HepG2 (cell line): ENCODE results near the gene YBX2. TPM values are rescaled to one million over a fixed set of nuclear protein-coding genes. Genes with fewer than 3 reads are reported as not detected.

ENCODE experiments used
- ATRX ChIP-seq: sonication (generic); formaldehyde crosslinking; IDR thresholded peaks from 2 replicates; pipeline ENCODE4 v1.4.0; 2020; ENCODE audit warnings: missing genetic modification reagents, borderline replicate concordance
- ETV5 ChIP-seq: IDR thresholded peaks from 2 replicates; pipeline ENCODE4 v1.6.1; 2018; ENCODE audit warnings: missing biosample characterization, missing genetic modification reagents, inconsistent platforms, borderline replicate concordance
- FLYWCH1 ChIP-seq: sonication (generic); formaldehyde crosslinking; IDR thresholded peaks from 2 replicates; pipeline ENCODE4 v1.8.1; 2023; ENCODE audit warnings: mild to moderate bottlenecking, missing genetic modification reagents
- HNRNPL ChIP-seq: fragments of 200-400 bp; formaldehyde crosslinking; IDR thresholded peaks from 2 replicates; pipeline ENCODE4 v1.6.1; 2017; ENCODE audit warnings: mild to moderate bottlenecking, low read depth, low read length
- MAZ ChIP-seq, 2 experiments: sonication (generic) in 1 of 2; formaldehyde crosslinking in 1 of 2; IDR thresholded peaks; 2 replicates each; pipeline versions ENCODE4 v1.5.0 to v1.6.1; 2012 to 2020; ENCODE audit warnings: low read depth in 2 of 2, mild to moderate bottlenecking in 2 of 2, borderline replicate concordance in 1 of 2, improper control_type of control experiment in 1 of 2, low read length in 1 of 2, missing genetic modification reagents in 1 of 2, moderate library complexity in 1 of 2
- MYC ChIP-seq: sonication (generic); formaldehyde crosslinking; IDR thresholded peaks from 2 replicates; pipeline ENCODE4 v1.9.0; 2021; ENCODE audit warnings: missing genetic modification reagents, borderline replicate concordance
- SALL2 ChIP-seq: sonication (generic); formaldehyde crosslinking; IDR thresholded peaks from 2 replicates; pipeline ENCODE4 v1.8.1; 2023; ENCODE audit warnings: mild to moderate bottlenecking, missing genetic modification reagents, inconsistent platforms
- SIN3B ChIP-seq: fragments of 150-350 bp; IDR thresholded peaks from 2 replicates; pipeline ENCODE4 v1.6.1; 2014; ENCODE audit warnings: low read length
- ZBTB20 ChIP-seq: sonication (generic); formaldehyde crosslinking; IDR thresholded peaks from 2 replicates; pipeline ENCODE4 v1.8.1; 2023; ENCODE audit warnings: missing genetic modification reagents, low read depth, mild to moderate bottlenecking, borderline replicate concordance
- ZBTB21 ChIP-seq: sonication (generic); formaldehyde crosslinking; IDR thresholded peaks from 2 replicates; pipeline ENCODE4 v1.4.0; 2020; ENCODE audit warnings: missing genetic modification reagents
- ZNF556 ChIP-seq: sonication (generic); formaldehyde crosslinking; IDR thresholded peaks from 2 replicates; pipeline ENCODE4 v1.4.0; 2020; ENCODE audit warnings: mild to moderate bottlenecking, missing genetic modification reagents, borderline replicate concordance
- polyA plus RNA-seq, 8 experiments: library from polyadenylated mRNA; depleted of rRNA in 3 of 8; stranded (reverse) in 7 of 8; unstranded in 1 of 8; fragments of >200 nt; fragmentation: Illumina TruSeq in 4 of 8; extraction: Trizol in 4 of 8; gene quantifications; 2 replicates each; pipeline versions ENCODE4 v1.2.1 to v1.2.3, GENCODE V29; 2011 to 2016; ENCODE audit warnings: low read depth in 4 of 8, missing spikeins in 1 of 8, mixed read lengths in 1 of 8; ENCODE audit not compliant: insufficient read depth in 1 of 8
- total RNA-seq, 5 experiments: library from RNA; depleted of rRNA; stranded (reverse); fragments of >200 nt; fragmentation: Illumina TruSeq; extraction: Trizol; gene quantifications; 2 replicates each; pipeline ENCODE4 v1.2.3, GENCODE V29; 2016; ENCODE audit warnings: low read depth in 1 of 5
- TF ChIP-seq, protein P1 (sequence below): sonication (generic); formaldehyde crosslinking; conservative IDR thresholded peaks from 2 replicates; pipeline ENCODE4 v1.4.0; 2020; ENCODE audit warnings: mild to moderate bottlenecking, missing genetic modification reagents, moderate library complexity
- TF ChIP-seq, protein P2 (sequence below): IDR thresholded peaks from 2 replicates; pipeline ENCODE4 v1.6.1; 2016; ENCODE audit warnings: mild to moderate bottlenecking, missing biosample characterization, missing genetic modification reagents
- TF ChIP-seq, protein P3 (sequence below): sonication (generic); formaldehyde crosslinking; IDR thresholded peaks from 2 replicates; pipeline ENCODE4 v1.5.1; 2020; ENCODE audit warnings: mild to moderate bottlenecking, missing genetic modification reagents, moderate library complexity
- TF ChIP-seq, protein P4 (sequence below): sonication (generic); formaldehyde crosslinking; IDR thresholded peaks from 2 replicates; pipeline ENCODE4 v1.4.0; 2020; ENCODE audit warnings: mild to moderate bottlenecking, low read depth, missing genetic modification reagents
- TF ChIP-seq, protein P5 (sequence below): sonication (generic); formaldehyde crosslinking; IDR thresholded peaks from 2 replicates; pipeline ENCODE4 v1.4.0; 2020; ENCODE audit warnings: missing genetic modification reagents

YBX2 gene
- total and polyA plus RNA-seq, 2 of the 13 experiments (the other 11 are each of a cell fraction or from before 2014, with no cell fraction given): 0.12 to 0.22 TPM

DNA sequence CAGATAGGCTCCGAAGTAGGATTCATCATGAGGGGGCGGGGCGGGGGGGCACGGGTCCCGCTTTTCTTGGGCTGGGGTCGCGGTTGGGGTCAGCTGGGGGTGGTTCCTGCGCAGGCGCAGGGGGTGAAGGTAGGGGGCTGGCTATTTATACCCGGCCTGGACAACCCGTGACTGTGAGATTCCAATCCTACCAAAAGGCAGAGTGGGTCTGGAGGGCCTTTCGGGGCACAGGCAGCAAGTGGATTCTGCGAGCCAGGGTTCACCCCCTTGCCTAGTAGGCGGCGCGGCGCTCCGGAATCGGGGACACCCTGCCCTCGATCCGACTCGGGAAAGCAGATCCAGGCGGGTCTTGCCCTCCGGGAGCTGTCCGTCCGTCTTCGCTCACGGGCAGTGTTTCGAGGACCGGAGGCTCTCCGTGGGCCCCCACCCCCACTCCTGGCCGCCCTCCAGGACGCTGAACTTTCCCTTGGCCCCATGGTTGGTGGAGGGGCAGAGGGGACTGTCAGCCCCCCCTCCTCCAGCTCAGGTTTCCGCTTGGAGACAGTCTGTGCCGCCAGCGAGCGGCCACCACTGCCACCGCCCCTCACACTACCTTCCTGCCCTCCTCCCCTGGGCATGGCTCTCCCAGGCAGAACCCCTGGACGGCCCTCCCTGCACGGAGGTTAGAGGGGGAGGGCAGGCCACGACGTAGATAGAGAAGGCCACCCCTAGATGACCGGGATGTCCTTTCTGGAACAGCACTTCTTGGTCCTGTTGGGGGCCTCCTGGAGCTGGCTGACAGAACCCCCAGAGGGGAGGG is 12.3 kb downstream of the YBX2 start (continued):
- TF ChIP-seq, protein P1, sequence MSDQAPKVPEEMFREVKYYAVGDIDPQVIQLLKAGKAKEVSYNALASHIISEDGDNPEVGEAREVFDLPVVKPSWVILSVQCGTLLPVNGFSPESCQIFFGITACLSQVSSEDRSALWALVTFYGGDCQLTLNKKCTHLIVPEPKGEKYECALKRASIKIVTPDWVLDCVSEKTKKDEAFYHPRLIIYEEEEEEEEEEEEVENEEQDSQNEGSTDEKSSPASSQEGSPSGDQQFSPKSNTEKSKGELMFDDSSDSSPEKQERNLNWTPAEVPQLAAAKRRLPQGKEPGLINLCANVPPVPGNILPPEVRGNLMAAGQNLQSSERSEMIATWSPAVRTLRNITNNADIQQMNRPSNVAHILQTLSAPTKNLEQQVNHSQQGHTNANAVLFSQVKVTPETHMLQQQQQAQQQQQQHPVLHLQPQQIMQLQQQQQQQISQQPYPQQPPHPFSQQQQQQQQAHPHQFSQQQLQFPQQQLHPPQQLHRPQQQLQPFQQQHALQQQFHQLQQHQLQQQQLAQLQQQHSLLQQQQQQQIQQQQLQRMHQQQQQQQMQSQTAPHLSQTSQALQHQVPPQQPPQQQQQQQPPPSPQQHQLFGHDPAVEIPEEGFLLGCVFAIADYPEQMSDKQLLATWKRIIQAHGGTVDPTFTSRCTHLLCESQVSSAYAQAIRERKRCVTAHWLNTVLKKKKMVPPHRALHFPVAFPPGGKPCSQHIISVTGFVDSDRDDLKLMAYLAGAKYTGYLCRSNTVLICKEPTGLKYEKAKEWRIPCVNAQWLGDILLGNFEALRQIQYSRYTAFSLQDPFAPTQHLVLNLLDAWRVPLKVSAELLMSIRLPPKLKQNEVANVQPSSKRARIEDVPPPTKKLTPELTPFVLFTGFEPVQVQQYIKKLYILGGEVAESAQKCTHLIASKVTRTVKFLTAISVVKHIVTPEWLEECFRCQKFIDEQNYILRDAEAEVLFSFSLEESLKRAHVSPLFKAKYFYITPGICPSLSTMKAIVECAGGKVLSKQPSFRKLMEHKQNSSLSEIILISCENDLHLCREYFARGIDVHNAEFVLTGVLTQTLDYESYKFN (CRISPR knock-in tag): peak; percentile 20; the same call in 1 of the 2 replicates
- TF ChIP-seq FLYWCH1 (CRISPR knock-in tag) (no peak), ATRX (no peak), ZBTB20 (no peak), MYC (CRISPR knock-in tag) (peak; percentile 59; the same call in 1 of the 2 replicates), SIN3B (no peak), SALL2 (CRISPR knock-in tag) (0 out of 2 replicates have a peak, but pooled peaks have one; percentile 36), ETV5 (CRISPR knock-in tag) (peak; percentile 47; the same call in 1 of the 2 replicates), HNRNPL (peak; percentile 52; the same call in 1 of the 2 replicates), ZBTB21 (CRISPR knock-in tag) (no peak), ZNF556 (CRISPR knock-in tag) (0 out of 2 replicates have a peak, but pooled peaks have one; percentile 21), MAZ (IDR thresholded peaks at IDR 0.05; ENCODE audit: borderline replicate concordance, low read depth, low read length) (0 out of 2 replicates have a peak, but pooled peaks have one; percentile 27), MAZ (CRISPR knock-in tag; IDR thresholded peaks at IDR 0.05; ENCODE audit: low read depth) (no peak)
- TF ChIP-seq, protein P2, sequence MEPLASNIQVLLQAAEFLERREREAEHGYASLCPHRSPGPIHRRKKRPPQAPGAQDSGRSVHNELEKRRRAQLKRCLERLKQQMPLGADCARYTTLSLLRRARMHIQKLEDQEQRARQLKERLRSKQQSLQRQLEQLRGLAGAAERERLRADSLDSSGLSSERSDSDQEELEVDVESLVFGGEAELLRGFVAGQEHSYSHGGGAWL (CRISPR knock-in tag): 0 out of 2 replicates have a peak, but pooled peaks have one; percentile 16
- TF ChIP-seq, protein P3, sequence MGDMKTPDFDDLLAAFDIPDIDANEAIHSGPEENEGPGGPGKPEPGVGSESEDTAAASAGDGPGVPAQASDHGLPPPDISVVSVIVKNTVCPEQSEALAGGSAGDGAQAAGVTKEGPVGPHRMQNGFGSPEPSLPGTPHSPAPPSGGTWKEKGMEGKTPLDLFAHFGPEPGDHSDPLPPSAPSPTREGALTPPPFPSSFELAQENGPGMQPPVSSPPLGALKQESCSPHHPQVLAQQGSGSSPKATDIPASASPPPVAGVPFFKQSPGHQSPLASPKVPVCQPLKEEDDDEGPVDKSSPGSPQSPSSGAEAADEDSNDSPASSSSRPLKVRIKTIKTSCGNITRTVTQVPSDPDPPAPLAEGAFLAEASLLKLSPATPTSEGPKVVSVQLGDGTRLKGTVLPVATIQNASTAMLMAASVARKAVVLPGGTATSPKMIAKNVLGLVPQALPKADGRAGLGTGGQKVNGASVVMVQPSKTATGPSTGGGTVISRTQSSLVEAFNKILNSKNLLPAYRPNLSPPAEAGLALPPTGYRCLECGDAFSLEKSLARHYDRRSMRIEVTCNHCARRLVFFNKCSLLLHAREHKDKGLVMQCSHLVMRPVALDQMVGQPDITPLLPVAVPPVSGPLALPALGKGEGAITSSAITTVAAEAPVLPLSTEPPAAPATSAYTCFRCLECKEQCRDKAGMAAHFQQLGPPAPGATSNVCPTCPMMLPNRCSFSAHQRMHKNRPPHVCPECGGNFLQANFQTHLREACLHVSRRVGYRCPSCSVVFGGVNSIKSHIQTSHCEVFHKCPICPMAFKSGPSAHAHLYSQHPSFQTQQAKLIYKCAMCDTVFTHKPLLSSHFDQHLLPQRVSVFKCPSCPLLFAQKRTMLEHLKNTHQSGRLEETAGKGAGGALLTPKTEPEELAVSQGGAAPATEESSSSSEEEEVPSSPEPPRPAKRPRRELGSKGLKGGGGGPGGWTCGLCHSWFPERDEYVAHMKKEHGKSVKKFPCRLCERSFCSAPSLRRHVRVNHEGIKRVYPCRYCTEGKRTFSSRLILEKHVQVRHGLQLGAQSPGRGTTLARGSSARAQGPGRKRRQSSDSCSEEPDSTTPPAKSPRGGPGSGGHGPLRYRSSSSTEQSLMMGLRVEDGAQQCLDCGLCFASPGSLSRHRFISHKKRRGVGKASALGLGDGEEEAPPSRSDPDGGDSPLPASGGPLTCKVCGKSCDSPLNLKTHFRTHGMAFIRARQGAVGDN (CRISPR knock-in tag): peak; percentile 64
- TF ChIP-seq, protein P4, sequence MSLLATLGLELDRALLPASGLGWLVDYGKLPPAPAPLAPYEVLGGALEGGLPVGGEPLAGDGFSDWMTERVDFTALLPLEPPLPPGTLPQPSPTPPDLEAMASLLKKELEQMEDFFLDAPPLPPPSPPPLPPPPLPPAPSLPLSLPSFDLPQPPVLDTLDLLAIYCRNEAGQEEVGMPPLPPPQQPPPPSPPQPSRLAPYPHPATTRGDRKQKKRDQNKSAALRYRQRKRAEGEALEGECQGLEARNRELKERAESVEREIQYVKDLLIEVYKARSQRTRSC: no peak
- TF ChIP-seq, protein P5, sequence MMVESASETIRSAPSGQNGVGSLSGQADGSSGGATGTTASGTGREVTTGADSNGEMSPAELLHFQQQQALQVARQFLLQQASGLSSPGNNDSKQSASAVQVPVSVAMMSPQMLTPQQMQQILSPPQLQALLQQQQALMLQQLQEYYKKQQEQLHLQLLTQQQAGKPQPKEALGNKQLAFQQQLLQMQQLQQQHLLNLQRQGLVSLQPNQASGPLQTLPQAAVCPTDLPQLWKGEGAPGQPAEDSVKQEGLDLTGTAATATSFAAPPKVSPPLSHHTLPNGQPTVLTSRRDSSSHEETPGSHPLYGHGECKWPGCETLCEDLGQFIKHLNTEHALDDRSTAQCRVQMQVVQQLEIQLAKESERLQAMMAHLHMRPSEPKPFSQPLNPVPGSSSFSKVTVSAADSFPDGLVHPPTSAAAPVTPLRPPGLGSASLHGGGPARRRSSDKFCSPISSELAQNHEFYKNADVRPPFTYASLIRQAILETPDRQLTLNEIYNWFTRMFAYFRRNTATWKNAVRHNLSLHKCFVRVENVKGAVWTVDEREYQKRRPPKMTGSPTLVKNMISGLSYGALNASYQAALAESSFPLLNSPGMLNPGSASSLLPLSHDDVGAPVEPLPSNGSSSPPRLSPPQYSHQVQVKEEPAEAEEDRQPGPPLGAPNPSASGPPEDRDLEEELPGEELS (CRISPR knock-in tag): 0 out of 2 replicates have a peak, but pooled peaks have one; percentile 27
